Measurements from ENCODE around the gene IFT122.

Gene IFT122

GRCh38 chr3:129424185-129424841 is 15.7 kb upstream of the IFT122 start:
- no peak for TF ChIP-seq CTCF (IDR thresholded peaks at IDR 0.05; ENCODE audit: low read depth, low read length)
- no peak for DNase-seq (ENCODE audit: extremely low read depth, low read depth)

- no peak for TF ChIP-seq CTCF (IDR thresholded peaks at IDR 0.05; ENCODE audit: low read depth, low read length)
- DNase-seq (ENCODE audit: extremely low read depth, low read depth): no peak
Observed at GRCh38 chr3:129425213-129425612, 14.8 kb upstream of the IFT122 start.

GRCh38 chr3:129425619-129426018 is 14.4 kb upstream of the IFT122 start:
- no peak for DNase-seq (ENCODE audit: extremely low read depth, low read depth)
- no peak for TF ChIP-seq CTCF (IDR thresholded peaks at IDR 0.05; ENCODE audit: low read depth, low read length)

- no peak for TF ChIP-seq CTCF (IDR thresholded peaks at IDR 0.05; ENCODE audit: low read depth, low read length)
- no peak for DNase-seq (ENCODE audit: extremely low read depth, low read depth)
Observed at GRCh38 chr3:129428007-129428375, 12.0 kb upstream of the IFT122 start.

- DNase-seq (ENCODE audit: extremely low read depth, low read depth): peak; percentile 78
- peak; percentile 12 for TF ChIP-seq CTCF (IDR thresholded peaks at IDR 0.05; ENCODE audit: low read depth, low read length)
Observed at GRCh38 chr3:129428376-129429079, 11.5 kb upstream of the IFT122 start, which contains the start of gene EFCAB12. Gene EFCAB12, minus strand, starts transcription at chr3:129428636. Its CDS starts 148 bp downstream, at chr3:129428488.

GRCh38 chr3:129429080-129429451 is 11.0 kb upstream of the IFT122 start:
- TF ChIP-seq CTCF (IDR thresholded peaks at IDR 0.05; ENCODE audit: low read depth, low read length): no peak
- DNase-seq (ENCODE audit: extremely low read depth, low read depth): no peak

- TF ChIP-seq CTCF (IDR thresholded peaks at IDR 0.05; ENCODE audit: low read depth, low read length): no peak
- DNase-seq (ENCODE audit: extremely low read depth, low read depth): no peak
Observed at GRCh38 chr3:129429602-129430001, 10.4 kb upstream of the IFT122 start.

Data from AG09319 (cell line).